Heart left ventricle (tissue), 13 donors: ENCODE data around the gene ITPK1.

ENCODE experiments used
- POLR2A ChIP-seq, 2 donors: fragments of 450-650 bp; IDR thresholded peaks; one replicate each; pipeline ENCODE4 v1.6.1; 2017; ENCODE audit warnings: antibody characterized with exemption in 2 of 2, mild to moderate bottlenecking in 2 of 2, moderate library complexity in 2 of 2
- TF ChIP-seq, protein P1 (sequence below), 12 donors: fragments of 200-600 bp; sonication (generic) in 4 of 12; IDR thresholded peaks; one replicate each; pipeline versions ENCODE4 v1.5.0 to v1.8.0; 2018 to 2022; ENCODE audit warnings: antibody characterized with exemption in 12 of 12, mild to moderate bottlenecking in 5 of 12
- donor health status: ischemic (EF 13 %, LVEDD 7.1; RV severe dilation, severe dysfunction).
- donor health status: DM: no; HTN: yes; CAD: no.
- donor health status: DM: no; HTN: no; CAD: no.
- donor health status: ischemic (EF 25% LVEDD 6.9; RV normal size, moderate dysfunction).
- donor health status: ischemic (EF 25% LVEDD 5.7; RV mildly dilated, moderate dysfunction).
- donor health status: ischemic (EF 35%, LVEDD 5.7; RV mildly dilated, moderate dysfunction).
- donor health status: nonischemic (EF 11% LVEDD 7.7; RV severe dilation, severe dysfunction).
- donor health status: DM: yes; HTN: yes; CAD: no.
- donor health status: PGD.
- donor health status: ischemic (EF 29% LVEDD 5.4; RV normal size, mild dysfunction).
- donor health status: nonischemic (EF 23%, LVEDD 6.1; RV moderate dilation, normal function).

DNA sequence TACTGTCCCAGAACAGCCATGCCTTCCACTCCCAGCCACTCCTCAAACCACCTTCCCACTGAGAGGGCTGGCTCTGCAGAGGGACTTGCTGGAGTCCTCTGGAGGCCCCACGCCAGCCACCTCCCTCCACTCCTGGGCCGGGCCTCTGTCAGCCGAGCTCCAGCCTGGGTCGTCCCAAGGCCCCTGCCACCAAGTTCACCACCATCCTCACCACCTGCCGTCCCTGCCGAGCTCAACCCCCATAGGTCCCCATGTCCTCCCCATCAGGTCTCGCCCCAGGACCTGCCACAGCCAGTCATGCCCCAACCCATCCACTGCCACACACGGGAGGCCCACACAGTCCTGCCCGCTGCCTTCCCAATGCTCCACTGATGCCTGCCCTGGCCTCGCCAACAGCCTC, 39.0 kb downstream of the ITPK1 start:
- TF ChIP-seq, protein P1, sequence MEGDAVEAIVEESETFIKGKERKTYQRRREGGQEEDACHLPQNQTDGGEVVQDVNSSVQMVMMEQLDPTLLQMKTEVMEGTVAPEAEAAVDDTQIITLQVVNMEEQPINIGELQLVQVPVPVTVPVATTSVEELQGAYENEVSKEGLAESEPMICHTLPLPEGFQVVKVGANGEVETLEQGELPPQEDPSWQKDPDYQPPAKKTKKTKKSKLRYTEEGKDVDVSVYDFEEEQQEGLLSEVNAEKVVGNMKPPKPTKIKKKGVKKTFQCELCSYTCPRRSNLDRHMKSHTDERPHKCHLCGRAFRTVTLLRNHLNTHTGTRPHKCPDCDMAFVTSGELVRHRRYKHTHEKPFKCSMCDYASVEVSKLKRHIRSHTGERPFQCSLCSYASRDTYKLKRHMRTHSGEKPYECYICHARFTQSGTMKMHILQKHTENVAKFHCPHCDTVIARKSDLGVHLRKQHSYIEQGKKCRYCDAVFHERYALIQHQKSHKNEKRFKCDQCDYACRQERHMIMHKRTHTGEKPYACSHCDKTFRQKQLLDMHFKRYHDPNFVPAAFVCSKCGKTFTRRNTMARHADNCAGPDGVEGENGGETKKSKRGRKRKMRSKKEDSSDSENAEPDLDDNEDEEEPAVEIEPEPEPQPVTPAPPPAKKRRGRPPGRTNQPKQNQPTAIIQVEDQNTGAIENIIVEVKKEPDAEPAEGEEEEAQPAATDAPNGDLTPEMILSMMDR (IDR thresholded peaks at IDR 0.05): no peak
- TF ChIP-seq POLR2A (IDR thresholded peaks at IDR 0.05): no peak
